ENCODE data around the gene UAP1L1. TPM values are rescaled to one million over a fixed set of nuclear protein-coding genes. Genes with fewer than 3 reads are reported as not detected.

UAP1L1 gene
- total RNA-seq, 1 donor from 2014 or later: 0.57 TPM

GRCh38 chr9:137108608-137109249 is 31.4 kb downstream of the UAP1L1 start:
- Mint-ChIP-seq H3K36me3 (ENCODE audit: insufficient read depth) (peaks cover 18% of the 10 kb centered on the region), H3K4me1 (ENCODE audit: low read depth) (no peaks in the 10 kb centered on the region), H3K4me3 (ENCODE audit: low read depth) (no peak overlapping the region), H3K27me3 (peaks cover 9% of the 10 kb centered on the region), H3K27ac (no peak overlapping the region), H3K9me3 (ENCODE audit: low read depth) (no peaks in the 10 kb centered on the region)
- no peak for DNase-seq (ENCODE audit: low spot score, unreplicated experiment)
- no peak for TF ChIP-seq CTCF (IDR thresholded peaks at IDR 0.05; ENCODE audit: unreplicated experiment)

- no peak overlapping the region for H3K4me3 Mint-ChIP-seq (ENCODE audit: low read depth)
- DNase-seq (ENCODE audit: low spot score, unreplicated experiment): no peak
- peaks cover 9% of the 10 kb centered on the region for H3K27me3 Mint-ChIP-seq
- no peak for TF ChIP-seq CTCF (IDR thresholded peaks at IDR 0.05; ENCODE audit: unreplicated experiment)
- no peaks in the 10 kb centered on the region for H3K4me1 Mint-ChIP-seq (ENCODE audit: low read depth)
- no peak overlapping the region for H3K27ac Mint-ChIP-seq
- H3K36me3 Mint-ChIP-seq (ENCODE audit: insufficient read depth): peaks cover 13% of the 10 kb centered on the region
- no peaks in the 10 kb centered on the region for H3K9me3 Mint-ChIP-seq (ENCODE audit: low read depth)
Observed at GRCh38 chr9:137109250-137110146, 32.2 kb downstream of the UAP1L1 start.

- H3K4me3 Mint-ChIP-seq (ENCODE audit: low read depth): no peak overlapping the region
- no peak for DNase-seq (ENCODE audit: low spot score, unreplicated experiment)
- peaks cover 8% of the 10 kb centered on the region for H3K36me3 Mint-ChIP-seq (ENCODE audit: insufficient read depth)
- TF ChIP-seq CTCF (IDR thresholded peaks at IDR 0.05; ENCODE audit: unreplicated experiment): no peak
- H3K27ac Mint-ChIP-seq: no peak overlapping the region
- no peaks in the 10 kb centered on the region for H3K4me1 Mint-ChIP-seq (ENCODE audit: low read depth)
- no peaks in the 10 kb centered on the region for H3K9me3 Mint-ChIP-seq (ENCODE audit: low read depth)
- H3K27me3 Mint-ChIP-seq: peaks cover 9% of the 10 kb centered on the region
Observed at GRCh38 chr9:137110147-137110910, 33.0 kb downstream of the UAP1L1 start.

- Mint-ChIP-seq H3K27me3 (peaks cover 11% of the 10 kb centered on the region), H3K4me3 (ENCODE audit: low read depth) (no peak overlapping the region), H3K27ac (no peak overlapping the region), H3K9me3 (ENCODE audit: low read depth) (no peaks in the 10 kb centered on the region), H3K36me3 (ENCODE audit: insufficient read depth) (peaks cover 5% of the 10 kb centered on the region), H3K4me1 (ENCODE audit: low read depth) (no peaks in the 10 kb centered on the region)
- TF ChIP-seq CTCF (IDR thresholded peaks at IDR 0.05; ENCODE audit: unreplicated experiment): no peak
- DNase-seq (ENCODE audit: low spot score, unreplicated experiment): no peak
Observed at GRCh38 chr9:137110911-137111787, 33.8 kb downstream of the UAP1L1 start.
